Superior temporal gyrus (tissue), 1 donor: Measurements from ENCODE around the gene SLC25A6.
A peak's percentile ranks its signal among the peaks of the same experiment; 100 is the strongest.
"Not testable (repeated sequence)": the region's sequence is repeated elsewhere in the genome, so short reads cannot be mapped to it uniquely, and the experiment has no call there.

Experiments used
- DNase-seq: peaks from one replicate; pipeline ENCODE4 v3.0.0-alpha.2; 2016; ENCODE audit errors: extremely low spot score

The SLC25A6 gene

GRCh38 chrX:1354036-1355019 lies 37.6 kb downstream of the SLC25A6 start:
- DNase-seq: no peak

- no peak for DNase-seq
These were observed 39.8 kb downstream of the SLC25A6 start for GRCh38 chrX:1351981-1352714.

GRCh38 chrX:1349606-1350005 lies 42.3 kb downstream of the SLC25A6 start:
- not testable (repeated sequence) for DNase-seq

- no peak for DNase-seq
These were observed 50.2 kb downstream of the SLC25A6 start for GRCh38 chrX:1341545-1342184.

GRCh38 chrX:1336948-1337779 lies 54.7 kb downstream of the SLC25A6 start:
- no peak for DNase-seq

GRCh38 chrX:1336331-1336943 lies 55.5 kb downstream of the SLC25A6 start, which contains the start of gene IL3RA:
IL3RA (plus strand) TSS chrX:1336785; CDS start chrX:1341766, 4,981 bp downstream.
- peak; percentile 35 for DNase-seq
